HT-29 (cell line): ENCODE data around the gene YJU2. TPM values are rescaled to one million over a fixed set of nuclear protein-coding genes. Genes with fewer than 3 reads are reported as not detected.
"Not testable (repeated sequence)": the region's sequence is repeated elsewhere in the genome, so short reads cannot be mapped to it uniquely, and the experiment has no call there.

Source experiments
- DNase-seq: peaks from one replicate; pipeline ENCODE4 v3.0.0-alpha.2; 2015; ENCODE audit warnings: low spot score
- total RNA-seq: library from RNA; depleted of rRNA; stranded (reverse); fragments of >200 nt; shearing (Covaris generic); gene quantifications from 2 replicates; pipeline ENCODE4 v1.2.3, GENCODE V29; 2014; rRNA removed

YJU2 gene
- 25.5 and 36.1 TPM in 2 replicates for total RNA-seq

GRCh38 chr19:4246767-4247593 lies at the start of gene YJU2:
TSS of gene YJU2 (plus strand) at chr19:4247080. CDS start at chr19:4247147, 67 bp downstream.
- peak; percentile 98 for DNase-seq

GRCh38 chr19:4197228-4197624 lies 49.7 kb upstream of the YJU2 start:
- no peak for DNase-seq

- no peak for DNase-seq
Measured at GRCh38 chr19:4197625-4198466, 49.0 kb upstream of the YJU2 start.

GRCh38 chr19:4198467-4199126 lies 48.3 kb upstream of the YJU2 start:
- no peak for DNase-seq

- DNase-seq = peak; percentile 25
Measured at GRCh38 chr19:4199699-4200293, 47.1 kb upstream of the YJU2 start.

GRCh38 chr19:4200940-4201542 lies 45.8 kb upstream of the YJU2 start:
- no peak for DNase-seq

- no peak for DNase-seq
Measured at GRCh38 chr19:4201798-4202197, 45.1 kb upstream of the YJU2 start.

GRCh38 chr19:4206818-4207484 lies 39.9 kb upstream of the YJU2 start:
- DNase-seq = peak; percentile 49

- DNase-seq = peak; percentile 68
Measured at GRCh38 chr19:4208385-4209094, 38.3 kb upstream of the YJU2 start.

GRCh38 chr19:4210166-4210731 lies 36.6 kb upstream of the YJU2 start:
- no peak for DNase-seq

GRCh38 chr19:4213116-4213515 lies 33.8 kb upstream of the YJU2 start:
- DNase-seq = no peak

- DNase-seq = no peak
Measured at GRCh38 chr19:4215807-4216206, 31.1 kb upstream of the YJU2 start.

GRCh38 chr19:4216846-4217245 lies 30.0 kb upstream of the YJU2 start:
- DNase-seq = no peak

- DNase-seq = no peak
Measured at GRCh38 chr19:4217429-4218264, 29.2 kb upstream of the YJU2 start.

- not testable (repeated sequence) for DNase-seq
Measured at GRCh38 chr19:4218523-4218922, 28.4 kb upstream of the YJU2 start.

- no peak for DNase-seq
Measured at GRCh38 chr19:4220188-4220587, 26.7 kb upstream of the YJU2 start.

GRCh38 chr19:4224470-4224869 lies 22.4 kb upstream of the YJU2 start:
- no peak for DNase-seq

GRCh38 chr19:4225885-4226284 lies 21.0 kb upstream of the YJU2 start:
- no peak for DNase-seq

GRCh38 chr19:4227771-4228170 lies 19.1 kb upstream of the YJU2 start:
- no peak for DNase-seq
